ENCODE measurements around the gene BCL2A1. TPM values are rescaled to one million over a fixed set of nuclear protein-coding genes. Genes with fewer than 3 reads are reported as not detected.
"Not testable (repeated sequence)": the region's sequence is repeated elsewhere in the genome, so short reads cannot be mapped to it uniquely, and the experiment has no call there.

Gene BCL2A1
- 1.7 TPM for total RNA-seq

DNA sequence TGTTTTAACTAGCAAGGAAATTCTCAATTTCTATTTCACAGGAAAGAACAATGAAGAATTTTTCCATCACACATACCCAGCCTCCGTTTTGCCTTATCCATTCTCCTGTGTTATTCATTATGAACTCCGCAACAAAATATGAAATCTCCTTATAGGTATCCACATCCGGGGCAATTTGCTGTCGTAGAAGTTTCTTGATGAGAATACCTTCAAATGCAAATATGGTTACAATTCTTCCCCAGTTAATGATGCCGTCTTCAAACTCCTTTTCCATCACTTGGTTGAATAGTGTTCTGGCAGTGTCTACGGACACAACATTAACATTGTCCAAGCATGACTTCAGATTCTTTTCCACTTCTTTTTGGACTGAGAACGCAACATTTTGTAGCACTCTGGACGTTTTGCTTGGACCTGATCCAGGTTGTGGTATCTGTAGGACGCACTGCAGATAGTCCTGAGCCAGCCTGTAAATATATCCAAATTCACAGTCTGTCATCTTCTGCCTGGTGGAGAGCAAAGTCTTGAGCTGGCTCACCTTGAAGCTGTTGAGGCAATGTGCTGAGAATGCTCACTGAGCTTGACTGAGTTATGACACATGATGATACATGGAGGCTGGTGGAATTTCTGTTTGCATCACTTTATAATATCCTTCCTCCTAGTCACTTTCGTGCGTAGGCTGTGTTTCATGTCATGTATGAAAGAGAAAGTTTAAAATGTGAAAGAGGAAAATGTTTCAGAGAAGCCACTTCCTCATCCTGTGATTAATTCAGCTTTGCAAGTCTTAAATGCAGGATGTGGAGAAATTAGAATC lies at the start of gene BCL2A1:
TSS of gene BCL2A1 (minus strand) at position 573 of the 811 bp plus-strand sequence. CDS start at position 496, 77 bp downstream.
- intact Hi-C loops (cut with DNase I) = no loop called here
- Histone ChIP-seq H3K4me1 (no peaks in the 10 kb centered on the region), H3K4me3 (no peak within 1 kb of the TSS), H3K27me3 (no peaks in the 10 kb centered on the region), H3K9me3 (no peaks in the 10 kb centered on the region), H3K36me3 (no peaks in the 10 kb centered on the region), H3K27ac (no peak within 1 kb of the TSS)
- TF ChIP-seq CTCF (IDR thresholded peaks at IDR 0.05) (no peak), POLR2A (IDR thresholded peaks at IDR 0.05) (no peak), POLR2AphosphoS5 (IDR thresholded peaks at IDR 0.05; ENCODE audit: insufficient read depth in 1 of 2, low read depth in 1 of 2) (no peak)
- no peak for DNase-seq (ENCODE audit: extremely low spot score in 2 of 2)

GRCh38 chr15:80020731-80021130 lies 49.7 kb upstream of the BCL2A1 start:
- no peak for TF ChIP-seq POLR2A (IDR thresholded peaks at IDR 0.05)
- TF ChIP-seq CTCF (IDR thresholded peaks at IDR 0.05) = no peak
- TF ChIP-seq POLR2AphosphoS5 (IDR thresholded peaks at IDR 0.05; ENCODE audit: insufficient read depth in 1 of 2, low read depth in 1 of 2) = no peak
- Histone ChIP-seq H3K27me3 (no peaks in the 10 kb centered on the region), H3K9me3 (no peaks in the 10 kb centered on the region), H3K36me3 (no peaks in the 10 kb centered on the region), H3K4me3 (no peak overlapping the region), H3K27ac (no peak overlapping the region), H3K4me1 (no peaks in the 10 kb centered on the region)
- peak in 1 of 2 donors; percentile 22 for DNase-seq (ENCODE audit: extremely low spot score in 2 of 2)
- intact Hi-C loops (cut with DNase I) = no loop called here

GRCh38 chr15:80020149-80020548 lies 49.2 kb upstream of the BCL2A1 start:
- H3K4me3 ChIP-seq; H3K27me3 ChIP-seq; H3K9me3 ChIP-seq; intact Hi-C loops (cut with DNase I); H3K27ac ChIP-seq; DNase-seq (ENCODE audit: extremely low spot score in 2 of 2); H3K4me1 ChIP-seq; H3K36me3 ChIP-seq: not testable (repeated sequence)

DNA sequence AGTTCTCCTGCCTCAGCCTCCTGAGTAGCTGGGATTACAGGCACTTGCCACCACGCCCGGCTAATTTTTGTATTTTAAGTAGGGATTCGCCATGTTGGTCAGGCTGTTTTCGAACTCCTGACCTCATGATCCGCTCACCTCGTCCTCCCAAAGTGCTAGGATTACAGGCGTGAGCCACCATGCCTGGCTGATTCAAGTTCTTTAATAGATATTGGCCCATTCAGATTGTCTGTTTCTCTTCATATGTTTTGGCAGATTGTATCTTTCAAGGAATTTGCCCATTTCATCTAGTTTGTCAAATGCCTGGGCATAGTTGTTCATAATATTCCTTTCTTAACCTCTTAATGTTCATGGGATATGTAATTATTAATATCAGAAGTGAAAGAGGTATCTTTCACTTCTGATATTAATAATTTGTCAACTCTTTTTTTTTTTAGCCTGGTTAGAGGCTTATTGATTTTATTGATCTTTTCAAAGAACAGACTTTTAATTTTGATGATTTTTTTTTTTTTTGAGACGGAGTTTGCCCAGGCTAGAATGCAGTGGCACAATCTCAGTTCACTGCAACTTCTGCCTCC lies 48.3 kb upstream of the BCL2A1 start:
- H3K27ac ChIP-seq = no peak overlapping the region
- no peaks in the 10 kb centered on the region for H3K4me1 ChIP-seq
- DNase-seq (ENCODE audit: extremely low spot score in 2 of 2) = peak in 1 of 2 donors; percentile 34
- intact Hi-C loops (cut with DNase I) = no loop called here
- TF ChIP-seq POLR2A (IDR thresholded peaks at IDR 0.05) (no peak), POLR2AphosphoS5 (IDR thresholded peaks at IDR 0.05; ENCODE audit: insufficient read depth in 1 of 2, low read depth in 1 of 2) (no peak), CTCF (IDR thresholded peaks at IDR 0.05) (no peak)
- no peaks in the 10 kb centered on the region for H3K9me3 ChIP-seq
- H3K27me3 ChIP-seq = no peaks in the 10 kb centered on the region
- no peak overlapping the region for H3K4me3 ChIP-seq
- no peaks in the 10 kb centered on the region for H3K36me3 ChIP-seq

DNA sequence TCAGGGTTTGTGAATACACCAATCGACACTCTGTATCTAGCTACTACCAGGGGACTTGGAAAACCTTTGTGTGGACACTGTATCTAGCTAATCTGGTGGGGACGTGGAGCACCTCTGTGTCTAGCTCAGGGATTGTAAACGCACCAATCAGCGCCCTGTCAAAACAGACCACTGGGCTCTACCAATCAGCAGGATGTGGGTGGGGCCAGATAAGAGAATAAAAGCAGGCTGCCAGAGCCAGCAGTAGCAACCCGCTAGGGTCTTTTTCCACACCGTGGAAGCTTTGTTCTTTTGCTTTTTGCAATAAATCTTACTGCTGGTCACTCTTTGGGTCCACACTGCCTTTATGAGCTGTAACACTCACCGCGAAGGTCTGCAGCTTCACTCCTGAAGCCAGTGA lies 46.1 kb upstream of the BCL2A1 start:
- H3K4me1 ChIP-seq; H3K9me3 ChIP-seq; H3K27me3 ChIP-seq; H3K27ac ChIP-seq; H3K4me3 ChIP-seq; H3K36me3 ChIP-seq; intact Hi-C loops (cut with DNase I): not testable (repeated sequence)
- peak in 1 of 2 donors; percentile 6 for DNase-seq (ENCODE audit: extremely low spot score in 2 of 2)

DNA sequence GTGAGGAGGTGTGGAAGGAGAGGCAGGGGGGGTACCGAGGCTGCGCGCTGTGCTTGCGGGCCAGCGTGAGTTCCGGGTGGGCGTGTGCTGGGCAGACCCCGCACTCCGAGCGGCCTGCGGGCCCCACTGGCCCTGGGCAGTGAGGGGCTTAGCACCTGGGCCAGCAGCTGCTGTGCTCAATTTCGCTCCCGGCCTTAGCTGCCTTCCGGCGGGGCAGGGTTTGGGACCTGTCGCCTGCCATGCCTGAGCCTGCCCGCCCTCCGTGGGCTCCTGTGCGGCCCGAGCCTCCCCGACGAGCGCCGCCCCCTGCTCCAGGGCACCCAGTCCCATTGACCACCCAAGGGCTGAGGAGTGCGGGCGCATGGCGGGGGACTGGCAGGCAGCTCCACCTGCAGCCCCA lies 45.5 kb upstream of the BCL2A1 start:
- peak in 1 of 2 donors; percentile 43 for DNase-seq (ENCODE audit: extremely low spot score in 2 of 2)
- H3K4me3 ChIP-seq; H3K9me3 ChIP-seq; H3K36me3 ChIP-seq; H3K27ac ChIP-seq; H3K27me3 ChIP-seq; intact Hi-C loops (cut with DNase I); H3K4me1 ChIP-seq: not testable (repeated sequence)

Data from vagina (tissue), 2 donors.